HepG2 (cell line): Measurements from ENCODE around the gene SCAMP3. TPM values are rescaled to one million over a fixed set of nuclear protein-coding genes. Genes with fewer than 3 reads are reported as not detected.
A peak's percentile ranks its signal among the peaks of the same experiment; 100 is the strongest.
"Not testable (repeated sequence)": the region's sequence is repeated elsewhere in the genome, so short reads cannot be mapped to it uniquely, and the experiment has no call there.

ENCODE experiments used
- ATAC-seq: fragments of 200-7000 bp; cut with Tn5 transposase; 3 replicates; pipeline ENCODE4 v1.9.1; 2020; ENCODE audit warnings: mild to moderate bottlenecking, moderate library complexity
- BruUV-seq: library from RNA; stranded (reverse); fragments of 400-500 nt; replicated peaks from 2 replicates; lab custom pipeline; 2021; lab: Mats Ljungman, UMichigan
- CTCF ChIA-PET: fragments of 300-600 bp; formaldehyde crosslinking; extraction: SDS; loops from one replicate; lab custom pipeline; 2021; ENCODE audit warnings: low total read pairs, inconsistent platforms, low intra/inter-chr PET ratio; lab: Yijun Ruan, JAX
- POLR2A ChIA-PET: fragments of 350-600 bp; sonication (Branson Sonifier 250); formaldehyde crosslinking; loops from one replicate; lab custom pipeline; 2020; ENCODE audit warnings: antibody characterized with exemption, inconsistent platforms; lab: Yijun Ruan, JAX
- DNase-seq: peaks from one replicate; pipeline ENCODE4 v3.0.0-alpha.2; 2015; ENCODE audit warnings: low spot score
- FAIRE-seq: peaks from 3 replicates; lab custom pipeline; 2011; peaks lifted over from hg19 to GRCh38; lab: Jason Lieb, UNC
- H2AFZ ChIP-seq: one replicate; pipeline ENCODE4 v1.6.1; 2011; ENCODE audit warnings: low read length, inconsistent platforms
- H3K27ac ChIP-seq: fragments of 300-600 bp; 3 replicates; pipeline ENCODE4 v1.8.0; 2011; ENCODE audit warnings: mixed run types, mild to moderate bottlenecking, mixed read lengths, low read length, inconsistent platforms; ENCODE audit not compliant: insufficient read depth; ENCODE audit errors: extremely low read length
- H3K27me3 ChIP-seq, 2 experiments: fragments of 200-600 bp in 1 of 2; 2 replicates in 1 of 2; 3 replicates in 1 of 2; pipeline versions ENCODE4 v1.6.0 to v1.8.0; 2011; ENCODE audit warnings: low read length in 2 of 2, mild to moderate bottlenecking in 2 of 2, moderate library complexity in 2 of 2, inconsistent platforms in 1 of 2; ENCODE audit not compliant: insufficient read depth in 2 of 2, control insufficient read depth in 1 of 2
- H3K36me3 ChIP-seq, 2 experiments: fragments of 200-600 bp in 1 of 2; replicated peaks in 1 of 2; 2 replicates in 1 of 2; 3 replicates in 1 of 2; pipeline versions ENCODE4 v1.5.1 to v1.8.0; 2011; ENCODE audit warnings: low read length in 2 of 2, inconsistent platforms in 1 of 2; ENCODE audit not compliant: insufficient read depth in 2 of 2, control insufficient read depth in 1 of 2
- H3K4me1 ChIP-seq: 2 replicates; pipeline ENCODE4 v1.5.1; 2012; ENCODE audit warnings: low read length, inconsistent platforms; ENCODE audit not compliant: insufficient read depth
- H3K4me2 ChIP-seq: 2 replicates; pipeline ENCODE4 v1.6.0; 2011; ENCODE audit warnings: low read depth, low read length, inconsistent platforms
- H3K4me3 ChIP-seq, 3 experiments: fragments of 200-600 bp in 1 of 3; sonication (generic), shearing (Covaris generic) in 1 of 3; replicated peaks in 1 of 3; 2 replicates each; pipeline ENCODE4 v1.5.1; 2011 to 2016; ENCODE audit warnings: low read length in 3 of 3, inconsistent platforms in 2 of 3, low read depth in 2 of 3, mild to moderate bottlenecking in 2 of 3, control low read depth in 1 of 3, mixed read lengths in 1 of 3; ENCODE audit not compliant: insufficient read depth in 1 of 3
- H3K79me2 ChIP-seq: one replicate; pipeline ENCODE4 v1.6.1; 2011; ENCODE audit warnings: low read length, inconsistent platforms; ENCODE audit not compliant: insufficient read depth
- H3K9ac ChIP-seq: 2 replicates; pipeline ENCODE4 v1.6.0; 2011; ENCODE audit warnings: mild to moderate bottlenecking, low read depth, low read length, inconsistent platforms; ENCODE audit not compliant: insufficient read depth
- H3K9me3 ChIP-seq: 2 replicates; pipeline ENCODE4 v1.5.1; 2012; ENCODE audit warnings: mild to moderate bottlenecking, low read length
- H4K20me1 ChIP-seq: 2 replicates; pipeline ENCODE4 v1.6.0; 2011; ENCODE audit warnings: inconsistent platforms, mild to moderate bottlenecking, low read length, moderate library complexity; ENCODE audit not compliant: insufficient read depth
- ESRRA ChIP-seq: sonication (generic); formaldehyde crosslinking; IDR thresholded peaks from 2 replicates; pipeline ENCODE4 v1.5.1; 2020; ENCODE audit warnings: mild to moderate bottlenecking, low read depth, missing genetic modification reagents
- HNRNPUL1 ChIP-seq: fragments of 200-400 bp; formaldehyde crosslinking; IDR thresholded peaks from 2 replicates; pipeline ENCODE4 v1.6.1; 2017; ENCODE audit warnings: low read depth, mild to moderate bottlenecking, low read length, moderate library complexity
- KLF15 ChIP-seq: sonication (generic); formaldehyde crosslinking; IDR thresholded peaks from 2 replicates; pipeline ENCODE4 v1.8.1; 2023; ENCODE audit warnings: borderline replicate concordance, mild to moderate bottlenecking, inconsistent platforms, missing genetic modification reagents, mixed read lengths
- RARA ChIP-seq: IDR thresholded peaks from 2 replicates; pipeline ENCODE4 v1.6.1; 2016; ENCODE audit warnings: missing genetic modification reagents, missing compliant biosample characterization
- SATB2 ChIP-seq: sonication (generic); formaldehyde crosslinking; IDR thresholded peaks from 2 replicates; pipeline ENCODE4 v1.5.0; 2020; ENCODE audit warnings: missing genetic modification reagents
- WGBS: methylation state at CpG from one replicate; pipeline ENCODE4 v1.1.6; 2017; ENCODE audit warnings: low lambda C conversion rate; 5-methylcytosine and 5-hydroxymethylcytosine counted together
- in situ Hi-C: cut with HindIII; loops from 2 replicates; pipeline ENCODE4 v1.10.0; 2017; ENCODE audit warnings: low pct_unique_long_range_greater_than_20kb; ENCODE audit not compliant: extremely low pct_ligation_motif_present
- intact Hi-C: fragments of 100-400 bp; cut with micrococcal nuclease; formaldehyde crosslinking; loops from one replicate; pipeline ENCODE4 v1.10.0; 2022; ENCODE audit not compliant: unreplicated experiment
- polyA plus RNA-seq, 8 experiments: library from polyadenylated mRNA; depleted of rRNA in 3 of 8; stranded (reverse) in 7 of 8; unstranded in 1 of 8; fragments of >200 nt; fragmentation: Illumina TruSeq in 4 of 8; extraction: Trizol in 4 of 8; gene quantifications; 2 replicates each; pipeline versions ENCODE4 v1.2.1 to v1.2.3, GENCODE V29; 2011 to 2016; ENCODE audit warnings: low read depth in 4 of 8, missing spikeins in 1 of 8, mixed read lengths in 1 of 8; ENCODE audit not compliant: insufficient read depth in 1 of 8
- total RNA-seq, 5 experiments: library from RNA; depleted of rRNA; stranded (reverse); fragments of >200 nt; fragmentation: Illumina TruSeq; extraction: Trizol; gene quantifications; 2 replicates each; pipeline ENCODE4 v1.2.3, GENCODE V29; 2016; ENCODE audit warnings: low read depth in 1 of 5

Gene SCAMP3
- total and polyA plus RNA-seq, 2 of the 13 experiments (the other 11 are each of a cell fraction or from before 2014, with no cell fraction given): 46.8 to 83.3 TPM

- H3K27me3 ChIP-seq, intact Hi-C loops, H3K4me3 ChIP-seq, H3K9ac ChIP-seq, POLR2A ChIA-PET, FAIRE-seq, DNase-seq, H3K4me2 ChIP-seq, in situ Hi-C loops, ATAC-seq, H3K36me3 ChIP-seq, H3K27ac ChIP-seq, CTCF ChIA-PET, H3K9me3 ChIP-seq, H4K20me1 ChIP-seq, BruUV-seq, H2AFZ ChIP-seq: not testable (repeated sequence)
- Histone ChIP-seq H3K4me1 (peaks cover 29% of the 10 kb centered on the region), H3K79me2 (peaks cover 13% of the 10 kb centered on the region)
- 100% methylated on average over 8 of the region's 13 CpGs for WGBS
These were observed 50.6 kb downstream of the SCAMP3 start for GRCh38 chr1:155211381-155212050.

GRCh38 chr1:155210314-155211104 lies 51.7 kb downstream of the SCAMP3 start:
- no peak overlapping the region for H2AFZ ChIP-seq
- peaks cover 0 to 5% of the 10 kb centered on the region in 2 experiments; a peak in 1 of 5 replicates for H3K27me3 ChIP-seq
- peak overlapping the region; percentile 100 for H3K4me2 ChIP-seq
- TF ChIP-seq ESRRA: no peak
- TF ChIP-seq HNRNPUL1: no peak
- no peak for TF ChIP-seq RARA (CRISPR knock-in tag)
- TF ChIP-seq SATB2 (CRISPR knock-in tag): no peak
- TF ChIP-seq KLF15 (CRISPR knock-in tag): no peak
- ATAC-seq: no peak
- H3K9me3 ChIP-seq: no peaks in the 10 kb centered on the region
- no TSS peak for BruUV-seq
- peaks cover 29% of the 10 kb centered on the region for H3K4me1 ChIP-seq
- peaks cover 3 to 5% of the 10 kb centered on the region in 2 experiments; a peak in 3 of 5 replicates for H3K36me3 ChIP-seq
- intact Hi-C loops (no loop called here), in situ Hi-C loops (no loop called here)
- no peak for DNase-seq
- POLR2A ChIA-PET: interaction anchor here (1.8 kb wide), 1 partner anchor 16 kb away, joined by 8 read pairs; no protein-coding TSS in a partner anchor
- 90% methylated on average over 4 of the region's 4 CpGs for WGBS
- H3K79me2 ChIP-seq: peaks cover 13% of the 10 kb centered on the region
- CTCF ChIA-PET: no interaction called here
- peak overlapping the region; percentile 9 to 99 (median 96); a peak in 3 of 6 replicates for H3K4me3 ChIP-seq
- peak overlapping the region; percentile 100 for H3K9ac ChIP-seq
- H3K27ac ChIP-seq: peak overlapping the region; percentile 98
- no peaks in the 10 kb centered on the region for H4K20me1 ChIP-seq
- FAIRE-seq: no peak
